HL-60/S4 treated with retinoic acid at 250 ng/mL for 4 days and 3 days (cell line): ENCODE measurements around the gene ABHD12.

ENCODE experiments used
- in situ Hi-C: fragments of 300-500 bp; cut with MboI; formaldehyde crosslinking; loops from 2 replicates; pipeline ENCODE4 v1.7.0; 2022; ENCODE audit warnings: low sequenced_read_pairs

ABHD12 gene

GRCh38 chr20:25280574-25281535, 109.8 kb downstream of the ABHD12 start:
- in situ Hi-C loops: no loop called here

GRCh38 chr20:25280051-25280573, 110.5 kb downstream of the ABHD12 start:
- in situ Hi-C loops: no loop called here

- in situ Hi-C loops: no loop called here
These were observed 111.2 kb downstream of the ABHD12 start for GRCh38 chr20:25279403-25279802.

GRCh38 chr20:25278636-25279361, 111.8 kb downstream of the ABHD12 start:
- in situ Hi-C loops: no loop called here

GRCh38 chr20:25277941-25278521, 112.6 kb downstream of the ABHD12 start:
- in situ Hi-C loops: no loop called here

GRCh38 chr20:25277051-25277801, 113.4 kb downstream of the ABHD12 start:
- in situ Hi-C loops: no loop called here

- in situ Hi-C loops: no loop called here
These were observed 114.0 kb downstream of the ABHD12 start for GRCh38 chr20:25276533-25277050.

GRCh38 chr20:25275813-25276532, 114.7 kb downstream of the ABHD12 start:
- in situ Hi-C loops: no loop called here

GRCh38 chr20:25274891-25275812, 115.5 kb downstream of the ABHD12 start:
- in situ Hi-C loops: no loop called here

GRCh38 chr20:25274481-25274880, 116.2 kb downstream of the ABHD12 start:
- in situ Hi-C loops: no loop called here

GRCh38 chr20:25273541-25274358, 116.9 kb downstream of the ABHD12 start:
- in situ Hi-C loops: no loop called here

GRCh38 chr20:25273046-25273445, 117.6 kb downstream of the ABHD12 start:
- in situ Hi-C loops: no loop called here

- in situ Hi-C loops: no loop called here
These were observed 118.2 kb downstream of the ABHD12 start for GRCh38 chr20:25272223-25273000.

- in situ Hi-C loops: no loop called here
These were observed 119.0 kb downstream of the ABHD12 start for GRCh38 chr20:25271486-25272222.

GRCh38 chr20:25270829-25271251, 119.8 kb downstream of the ABHD12 start:
- in situ Hi-C loops: no loop called here

- in situ Hi-C loops: no loop called here
These were observed 120.8 kb downstream of the ABHD12 start for GRCh38 chr20:25269833-25270170.
